ENCODE measurements around the gene SYNC.

GRCh38 chr1:32742956-32743355 lies 40.4 kb upstream of the SYNC start:
- TF ChIP-seq, protein P1, sequence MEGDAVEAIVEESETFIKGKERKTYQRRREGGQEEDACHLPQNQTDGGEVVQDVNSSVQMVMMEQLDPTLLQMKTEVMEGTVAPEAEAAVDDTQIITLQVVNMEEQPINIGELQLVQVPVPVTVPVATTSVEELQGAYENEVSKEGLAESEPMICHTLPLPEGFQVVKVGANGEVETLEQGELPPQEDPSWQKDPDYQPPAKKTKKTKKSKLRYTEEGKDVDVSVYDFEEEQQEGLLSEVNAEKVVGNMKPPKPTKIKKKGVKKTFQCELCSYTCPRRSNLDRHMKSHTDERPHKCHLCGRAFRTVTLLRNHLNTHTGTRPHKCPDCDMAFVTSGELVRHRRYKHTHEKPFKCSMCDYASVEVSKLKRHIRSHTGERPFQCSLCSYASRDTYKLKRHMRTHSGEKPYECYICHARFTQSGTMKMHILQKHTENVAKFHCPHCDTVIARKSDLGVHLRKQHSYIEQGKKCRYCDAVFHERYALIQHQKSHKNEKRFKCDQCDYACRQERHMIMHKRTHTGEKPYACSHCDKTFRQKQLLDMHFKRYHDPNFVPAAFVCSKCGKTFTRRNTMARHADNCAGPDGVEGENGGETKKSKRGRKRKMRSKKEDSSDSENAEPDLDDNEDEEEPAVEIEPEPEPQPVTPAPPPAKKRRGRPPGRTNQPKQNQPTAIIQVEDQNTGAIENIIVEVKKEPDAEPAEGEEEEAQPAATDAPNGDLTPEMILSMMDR (IDR thresholded peaks at IDR 0.05) = no peak
- TF ChIP-seq POLR2A (IDR thresholded peaks at IDR 0.05) = no peak

Measured in right lobe of liver (tissue), 4 donors.